Measurements from ENCODE around the gene RPL12.

RPL12 gene

DNA sequence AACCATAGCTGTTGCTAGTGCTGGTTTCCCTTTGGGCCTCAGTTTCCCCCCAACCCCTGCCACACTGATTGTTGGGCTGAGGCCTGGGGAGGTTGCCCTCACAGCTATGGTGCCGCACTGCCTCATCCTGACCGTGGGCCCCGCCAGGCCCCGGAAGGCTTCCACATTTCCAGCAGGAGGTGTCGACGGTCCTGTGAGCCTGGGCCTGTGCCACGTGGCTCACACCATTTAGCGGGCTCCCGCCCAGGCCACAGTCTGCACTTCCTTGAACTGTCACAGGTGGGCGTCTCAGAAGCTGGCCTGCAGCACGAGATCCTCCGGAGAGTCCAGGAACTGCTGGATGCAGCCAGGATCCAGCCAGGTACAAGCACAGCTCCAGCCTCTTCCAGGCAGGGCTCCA is 45.8 kb upstream of the RPL12 start:
- Mint-ChIP-seq H3K9me3 (no peaks in the 10 kb centered on the region), H3K4me3 (no peak overlapping the region), H3K27ac (no peak overlapping the region), H3K36me3 (ENCODE audit: low read depth) (no peaks in the 10 kb centered on the region), H3K27me3 (ENCODE audit: low read depth) (no peaks in the 10 kb centered on the region), H3K4me1 (no peaks in the 10 kb centered on the region)
- TF ChIP-seq, protein P1, sequence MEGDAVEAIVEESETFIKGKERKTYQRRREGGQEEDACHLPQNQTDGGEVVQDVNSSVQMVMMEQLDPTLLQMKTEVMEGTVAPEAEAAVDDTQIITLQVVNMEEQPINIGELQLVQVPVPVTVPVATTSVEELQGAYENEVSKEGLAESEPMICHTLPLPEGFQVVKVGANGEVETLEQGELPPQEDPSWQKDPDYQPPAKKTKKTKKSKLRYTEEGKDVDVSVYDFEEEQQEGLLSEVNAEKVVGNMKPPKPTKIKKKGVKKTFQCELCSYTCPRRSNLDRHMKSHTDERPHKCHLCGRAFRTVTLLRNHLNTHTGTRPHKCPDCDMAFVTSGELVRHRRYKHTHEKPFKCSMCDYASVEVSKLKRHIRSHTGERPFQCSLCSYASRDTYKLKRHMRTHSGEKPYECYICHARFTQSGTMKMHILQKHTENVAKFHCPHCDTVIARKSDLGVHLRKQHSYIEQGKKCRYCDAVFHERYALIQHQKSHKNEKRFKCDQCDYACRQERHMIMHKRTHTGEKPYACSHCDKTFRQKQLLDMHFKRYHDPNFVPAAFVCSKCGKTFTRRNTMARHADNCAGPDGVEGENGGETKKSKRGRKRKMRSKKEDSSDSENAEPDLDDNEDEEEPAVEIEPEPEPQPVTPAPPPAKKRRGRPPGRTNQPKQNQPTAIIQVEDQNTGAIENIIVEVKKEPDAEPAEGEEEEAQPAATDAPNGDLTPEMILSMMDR (IDR thresholded peaks at IDR 0.05; ENCODE audit: unreplicated experiment in 3 of 3), result no peak

DNA sequence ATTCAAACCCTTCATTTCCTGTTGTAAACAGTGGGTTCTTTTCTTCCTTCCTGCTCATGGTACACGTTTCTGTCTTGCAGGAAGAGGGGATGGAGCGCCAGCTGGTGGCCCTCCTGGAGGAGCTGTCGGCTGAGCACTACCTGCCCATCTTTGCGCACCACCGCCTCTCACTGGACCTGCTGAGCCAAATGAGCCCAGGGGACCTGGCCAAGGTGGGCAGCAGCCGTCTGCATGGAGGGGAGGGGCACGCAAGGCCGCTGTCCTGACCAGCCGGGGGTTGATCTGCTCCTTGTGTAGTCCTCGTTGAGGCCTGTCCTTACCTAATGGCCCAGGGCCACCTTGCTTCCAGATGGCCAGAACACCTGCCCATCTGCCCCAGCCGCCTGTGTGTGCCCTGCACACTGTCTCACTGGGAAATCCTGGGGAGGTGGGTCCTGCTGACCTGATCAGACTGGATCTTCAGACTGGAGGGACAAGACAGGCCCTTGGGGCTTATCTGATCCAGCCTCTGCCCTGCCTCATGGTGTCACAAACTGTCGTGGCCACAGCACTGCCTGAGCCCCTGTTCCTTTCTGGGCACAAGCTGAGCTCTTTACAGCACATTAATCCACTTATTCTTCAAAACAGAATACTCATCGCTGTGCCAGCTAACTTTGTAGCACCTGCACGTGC is 44.8 kb upstream of the RPL12 start:
- Mint-ChIP-seq H3K27me3 (ENCODE audit: low read depth) (no peaks in the 10 kb centered on the region), H3K9me3 (no peaks in the 10 kb centered on the region), H3K4me3 (no peak overlapping the region), H3K4me1 (no peaks in the 10 kb centered on the region), H3K36me3 (ENCODE audit: low read depth) (no peaks in the 10 kb centered on the region), H3K27ac (no peak overlapping the region)
- TF ChIP-seq, protein P1 (IDR thresholded peaks at IDR 0.05; ENCODE audit: unreplicated experiment in 3 of 3), result no peak

DNA sequence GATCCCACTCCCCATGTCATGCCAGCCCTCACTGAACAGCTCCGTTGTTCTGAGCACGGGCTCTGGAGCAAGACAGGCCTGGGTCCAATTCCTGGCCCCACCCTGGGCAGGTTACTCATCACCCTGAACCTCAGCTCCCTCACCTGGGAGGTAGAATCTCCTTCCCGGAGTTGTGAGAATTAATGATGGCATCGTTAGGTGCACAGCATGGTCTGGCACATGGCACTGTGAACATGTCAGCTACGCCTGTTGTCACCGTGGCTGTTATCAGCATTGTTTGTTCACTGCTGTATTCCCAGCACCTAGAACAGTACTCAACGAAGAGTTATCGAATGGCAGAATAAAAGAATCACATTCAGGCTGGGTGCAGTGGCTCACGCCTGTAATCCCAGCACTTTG is 43.1 kb upstream of the RPL12 start:
- H3K27ac Mint-ChIP-seq, result no peak overlapping the region
- H3K4me3 Mint-ChIP-seq, result no peak overlapping the region
- H3K9me3 Mint-ChIP-seq, result no peaks in the 10 kb centered on the region
- no peaks in the 10 kb centered on the region for H3K27me3 Mint-ChIP-seq (ENCODE audit: low read depth)
- no peaks in the 10 kb centered on the region for H3K4me1 Mint-ChIP-seq
- TF ChIP-seq, protein P1 (IDR thresholded peaks at IDR 0.05; ENCODE audit: unreplicated experiment in 3 of 3), result no peak
- H3K36me3 Mint-ChIP-seq (ENCODE audit: low read depth), result no peaks in the 10 kb centered on the region

DNA sequence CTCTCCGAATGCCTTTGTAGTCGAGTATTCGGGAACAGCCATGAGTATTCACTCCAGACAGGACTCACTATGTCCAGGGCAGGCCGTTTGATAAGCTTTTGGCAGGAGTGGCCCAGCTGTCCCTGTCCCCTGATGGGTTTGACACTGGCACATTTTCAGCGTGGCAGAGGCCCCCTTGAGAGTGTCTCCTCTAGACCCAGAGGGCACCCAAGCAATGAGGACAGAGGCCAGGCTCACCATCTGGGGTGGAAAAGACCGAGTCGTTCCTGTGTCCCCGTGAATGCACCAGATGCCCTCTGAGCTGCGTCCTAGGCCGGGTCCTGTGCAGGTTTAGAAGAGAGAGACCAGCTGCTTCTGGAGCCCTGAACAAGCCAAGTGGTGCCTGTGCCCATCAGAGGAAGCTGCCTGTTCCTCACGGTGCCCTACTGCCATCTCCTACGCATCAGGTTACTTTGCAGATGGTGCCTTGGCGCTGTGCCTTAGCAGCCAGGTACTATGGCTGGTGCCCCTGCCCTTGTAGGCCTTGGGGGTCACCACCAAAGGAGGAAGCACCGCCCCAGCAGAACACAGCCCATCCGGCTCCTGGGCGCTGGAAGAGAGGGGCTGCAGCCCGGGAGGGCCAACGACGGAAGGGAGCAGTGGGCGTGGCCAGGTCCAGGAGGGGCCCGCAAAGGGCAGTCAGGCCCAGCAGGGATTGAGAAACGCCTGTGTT is 42.5 kb upstream of the RPL12 start:
- Mint-ChIP-seq H3K4me1 (no peaks in the 10 kb centered on the region), H3K9me3 (no peaks in the 10 kb centered on the region), H3K27me3 (ENCODE audit: low read depth) (no peaks in the 10 kb centered on the region), H3K36me3 (ENCODE audit: low read depth) (peaks cover 3% of the 10 kb centered on the region), H3K4me3 (no peak overlapping the region), H3K27ac (no peak overlapping the region)
- TF ChIP-seq, protein P1 (IDR thresholded peaks at IDR 0.05; ENCODE audit: unreplicated experiment in 3 of 3), result no peak

DNA sequence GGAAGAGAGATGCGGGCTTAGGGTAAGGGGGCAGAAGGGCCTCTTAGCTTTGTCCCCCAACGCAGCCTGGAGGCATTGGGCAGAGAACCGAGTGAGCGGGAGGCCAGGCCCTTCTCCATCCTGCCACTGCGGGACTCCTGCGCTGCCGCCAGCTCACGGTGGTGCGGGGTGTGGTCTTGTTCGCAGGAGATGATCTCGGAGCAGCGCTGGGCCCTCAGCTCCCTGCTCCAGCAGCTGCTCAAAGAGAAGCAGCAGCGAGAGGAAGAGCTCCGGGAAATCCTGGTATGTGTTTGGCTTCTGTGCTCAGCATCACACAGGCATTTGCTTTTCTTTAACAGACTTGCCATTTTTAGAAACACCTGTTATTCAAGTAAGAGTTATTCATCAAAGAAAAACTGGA is 41.4 kb upstream of the RPL12 start:
- no peaks in the 10 kb centered on the region for H3K9me3 Mint-ChIP-seq
- TF ChIP-seq, protein P1 (IDR thresholded peaks at IDR 0.05; ENCODE audit: unreplicated experiment in 3 of 3), result no peak
- no peaks in the 10 kb centered on the region for H3K4me1 Mint-ChIP-seq

DNA sequence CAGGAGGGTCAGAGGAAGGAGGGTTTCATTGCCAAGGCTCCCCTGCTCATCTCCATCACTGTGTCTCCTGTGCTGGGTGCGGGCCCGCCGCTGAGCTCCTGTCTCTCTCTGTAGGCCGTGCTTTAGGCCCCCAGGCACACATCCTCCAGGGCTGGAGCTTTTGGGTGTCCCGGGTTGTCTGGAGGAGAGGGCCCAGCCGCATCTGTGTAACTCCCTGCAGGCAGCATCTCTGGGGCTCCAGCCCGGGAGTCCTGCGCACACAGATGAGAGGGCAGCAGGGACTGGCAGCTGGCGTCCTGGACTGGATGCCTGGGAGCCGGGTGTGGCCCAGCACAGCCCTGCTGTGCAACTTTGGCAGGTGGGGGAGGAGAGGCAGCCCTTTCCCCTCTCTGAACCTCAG is 40.3 kb upstream of the RPL12 start:
- no peak overlapping the region for H3K4me3 Mint-ChIP-seq
- no peaks in the 10 kb centered on the region for H3K27me3 Mint-ChIP-seq (ENCODE audit: low read depth)
- no peaks in the 10 kb centered on the region for H3K9me3 Mint-ChIP-seq
- no peaks in the 10 kb centered on the region for H3K4me1 Mint-ChIP-seq
- peaks cover 4% of the 10 kb centered on the region for H3K36me3 Mint-ChIP-seq (ENCODE audit: low read depth)
- no peak overlapping the region for H3K27ac Mint-ChIP-seq
- TF ChIP-seq, protein P1 (IDR thresholded peaks at IDR 0.05; ENCODE audit: unreplicated experiment in 3 of 3), result no peak

More for the DNA sequence above, 41.4 kb upstream of the RPL12 start:
- Mint-ChIP-seq H3K27me3 (ENCODE audit: low read depth) (no peaks in the 10 kb centered on the region), H3K36me3 (ENCODE audit: low read depth) (peaks cover 4% of the 10 kb centered on the region), H3K27ac (no peak overlapping the region), H3K4me3 (no peak overlapping the region)
